ENCODE results near the gene ZC3H6.
"Not testable (repeated sequence)": the region's sequence is repeated elsewhere in the genome, so short reads cannot be mapped to it uniquely, and the experiment has no call there.

ZC3H6 gene

DNA sequence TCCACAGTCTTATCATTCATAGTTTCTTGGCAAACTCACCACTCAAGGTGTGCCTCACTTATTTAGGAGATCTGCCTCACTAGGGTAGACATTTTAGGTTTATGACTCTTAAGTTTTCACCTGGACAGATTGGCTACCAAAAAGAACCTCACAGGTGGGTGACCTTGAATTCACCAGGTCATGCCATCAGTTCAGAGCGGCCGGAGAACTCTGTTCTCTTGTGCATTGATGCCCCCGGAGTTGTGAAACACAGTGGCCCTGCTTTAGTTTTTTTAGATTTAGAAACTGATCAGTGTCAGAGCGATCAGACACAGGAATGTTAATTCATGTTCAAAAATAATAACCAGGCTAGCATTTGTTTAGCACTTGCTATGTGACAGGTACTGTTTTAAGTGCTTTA is 6.7 kb downstream of the ZC3H6 start:
- not testable (repeated sequence) for DNase-seq

DNA sequence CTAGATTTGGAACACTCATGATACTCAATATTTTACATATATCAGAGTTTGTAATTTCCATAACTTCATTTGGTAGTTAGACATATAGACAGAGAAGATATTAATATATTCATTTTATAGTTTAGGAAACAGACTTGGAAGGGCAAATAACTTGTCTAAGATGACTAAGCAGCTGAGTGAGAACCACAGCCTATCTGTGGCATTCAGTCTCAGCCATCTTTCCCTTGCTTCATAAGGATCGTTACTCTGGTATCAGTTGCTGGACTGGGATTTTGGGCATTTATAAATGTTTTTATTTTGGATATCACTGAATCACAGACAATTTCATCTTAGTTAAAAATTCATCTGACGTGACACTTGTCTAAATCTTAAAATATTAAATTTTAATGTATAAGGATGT is 8.1 kb downstream of the ZC3H6 start:
- DNase-seq, result not testable (repeated sequence)

DNA sequence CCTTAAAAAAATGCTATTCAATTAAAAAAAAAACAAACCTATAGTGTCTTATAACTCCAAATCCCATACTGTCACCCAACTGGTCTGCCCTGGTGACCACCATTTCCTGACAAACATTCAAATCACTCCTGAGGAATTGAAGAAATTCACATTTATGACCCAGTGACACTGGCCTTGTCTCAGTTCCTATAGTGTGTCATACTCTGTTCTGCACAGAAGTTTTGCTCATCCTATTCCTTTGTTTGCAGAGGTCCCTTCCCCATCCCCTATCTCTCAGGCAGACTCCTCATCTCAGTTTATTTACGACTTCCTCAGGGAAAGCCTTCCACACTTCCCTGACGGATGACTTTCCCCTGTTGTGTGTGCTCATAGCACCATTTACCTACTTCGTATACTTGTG is 14.7 kb downstream of the ZC3H6 start:
- no peak for DNase-seq

DNA sequence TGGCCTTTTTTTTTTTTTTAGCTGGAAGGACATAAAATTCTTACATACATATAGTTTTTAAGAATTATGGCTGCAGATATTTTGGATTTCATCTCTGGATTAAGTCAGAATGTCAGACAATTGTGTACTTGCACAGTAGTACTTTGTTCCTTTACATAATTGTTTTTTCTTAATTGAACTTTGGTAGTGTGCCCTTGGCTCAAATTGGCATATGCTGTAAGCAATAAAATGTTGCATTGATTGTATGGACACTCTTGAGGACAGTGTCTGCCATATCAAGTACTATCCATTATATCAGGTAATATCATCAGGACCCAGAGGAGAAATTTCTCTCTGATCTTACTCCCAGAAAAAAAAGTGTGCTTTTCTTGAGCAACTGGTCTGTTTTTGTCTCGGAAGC is 15.3 kb downstream of the ZC3H6 start:
- no peak for DNase-seq

DNA sequence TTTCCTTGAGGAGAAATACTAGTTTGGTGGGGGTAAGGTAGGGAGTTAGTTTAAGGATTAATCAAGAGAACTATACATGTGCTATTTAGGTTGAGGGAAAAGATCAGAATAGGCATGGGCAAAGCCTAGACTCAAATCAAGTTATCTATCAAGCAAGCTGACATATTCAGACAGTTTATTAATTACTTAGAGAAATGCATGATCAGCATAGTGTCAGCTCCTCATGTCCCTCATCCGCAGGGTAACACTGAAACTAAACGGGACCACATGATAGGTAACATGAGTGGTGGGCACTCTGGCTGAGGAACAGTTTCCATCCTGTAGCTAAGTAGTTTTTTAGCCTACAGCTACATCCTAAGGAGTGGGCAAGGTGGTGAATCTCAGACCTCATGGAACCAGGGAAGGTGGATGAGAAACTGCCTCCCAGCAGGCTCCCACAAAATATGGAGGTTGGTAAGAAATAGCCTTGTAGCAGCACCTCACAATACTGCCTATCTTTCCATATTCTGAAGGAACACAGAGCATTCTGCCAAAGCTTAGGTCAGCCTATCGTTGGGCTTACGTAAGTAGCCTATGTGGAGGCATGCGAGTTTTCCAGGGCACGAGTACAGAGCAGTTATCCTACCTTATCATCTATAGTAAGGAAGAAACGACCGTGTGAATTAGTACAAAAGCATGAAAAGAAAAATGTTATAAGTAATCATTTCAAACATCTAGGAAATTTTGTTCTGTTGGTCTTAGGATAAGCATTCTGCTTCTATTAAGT is 18.4 kb downstream of the ZC3H6 start:
- no peak for DNase-seq

DNA sequence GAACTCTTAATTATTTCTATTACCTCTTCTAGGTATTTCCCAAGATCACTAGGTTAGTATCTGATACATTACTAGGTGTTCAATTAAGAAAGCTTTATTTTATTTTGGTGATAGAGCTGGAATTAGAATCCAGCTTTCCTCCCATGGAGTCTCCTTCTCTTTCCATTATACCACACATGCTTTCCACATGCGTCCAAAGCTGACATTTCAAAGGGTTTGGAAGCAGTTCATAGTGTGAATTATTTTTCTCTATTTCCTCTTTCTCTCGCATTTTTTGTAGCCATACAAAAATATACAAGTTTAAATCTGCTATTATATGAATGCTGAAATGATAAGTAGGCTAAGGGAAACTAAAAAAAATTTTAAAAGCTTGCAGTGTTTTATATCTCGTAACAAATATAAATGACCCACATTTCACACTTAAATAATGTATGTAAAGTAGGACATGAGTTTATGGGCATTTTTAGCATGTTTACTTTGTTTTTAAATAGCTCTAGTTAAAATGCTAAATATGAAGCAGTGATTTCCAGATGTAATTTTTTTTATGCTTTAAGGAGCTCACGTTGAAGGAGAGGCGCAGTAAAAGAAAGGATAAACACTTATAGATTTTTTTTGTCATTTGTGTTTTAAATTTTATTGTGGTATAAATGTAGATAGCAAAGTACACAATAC is 20.1 kb downstream of the ZC3H6 start:
- DNase-seq, result no peak

DNA sequence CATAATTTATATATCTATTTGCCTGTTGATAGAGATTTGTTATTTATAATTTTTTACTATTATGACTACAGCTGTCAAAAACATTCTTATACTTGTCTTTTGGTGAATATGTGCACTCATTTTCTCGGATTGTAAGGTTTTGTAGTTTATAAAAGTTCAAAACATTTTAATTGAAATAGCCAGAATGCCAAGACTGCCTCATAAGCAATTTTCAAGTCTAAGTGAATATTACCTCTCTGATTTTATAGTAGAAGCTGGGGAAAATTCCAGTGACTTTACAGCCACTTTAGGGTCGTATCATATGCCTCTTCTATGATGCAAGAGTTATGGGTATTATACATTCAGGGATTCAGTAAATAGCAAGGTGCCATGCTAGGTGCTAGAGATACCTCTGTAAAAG is 21.0 kb downstream of the ZC3H6 start:
- no peak for DNase-seq

DNA sequence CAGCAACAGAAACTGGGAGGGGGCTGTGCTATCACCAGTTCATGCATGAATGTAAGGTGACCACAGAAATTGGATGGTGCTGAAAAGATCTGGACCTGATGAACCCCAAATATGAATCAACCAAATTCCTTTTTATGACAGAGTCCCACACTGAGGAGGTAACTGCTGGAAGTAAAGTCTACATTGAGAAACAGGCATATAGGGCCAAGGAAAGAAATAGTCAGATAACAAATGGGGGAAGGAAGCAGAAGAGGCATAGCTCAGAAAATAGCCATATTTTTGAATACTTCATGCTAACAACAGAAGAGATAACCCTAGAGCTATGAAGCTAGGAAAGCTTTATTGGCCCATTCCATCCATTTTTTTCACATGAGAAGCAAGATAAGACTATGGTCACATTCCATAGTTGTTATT is 25.8 kb downstream of the ZC3H6 start:
- DNase-seq, result no peak

DNA sequence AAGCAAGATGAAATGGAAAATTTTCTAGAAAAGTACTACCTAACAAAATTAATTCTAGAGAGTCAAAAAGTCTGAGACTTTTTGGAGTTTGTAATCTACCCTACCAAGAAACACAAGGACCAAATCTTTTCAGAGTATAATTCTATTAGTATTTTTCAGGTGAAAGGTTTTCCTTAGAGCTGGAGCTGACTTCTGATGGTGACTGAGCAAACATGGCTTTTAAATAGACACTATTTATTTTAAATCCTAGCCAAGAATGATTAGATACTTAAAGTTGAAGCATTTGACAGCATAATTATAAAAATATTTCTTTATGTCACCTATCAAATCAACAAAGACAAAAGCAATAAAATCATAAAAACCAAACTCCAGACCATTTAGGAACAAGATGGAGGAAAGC is 26.6 kb downstream of the ZC3H6 start:
- DNase-seq, result no peak

DNA sequence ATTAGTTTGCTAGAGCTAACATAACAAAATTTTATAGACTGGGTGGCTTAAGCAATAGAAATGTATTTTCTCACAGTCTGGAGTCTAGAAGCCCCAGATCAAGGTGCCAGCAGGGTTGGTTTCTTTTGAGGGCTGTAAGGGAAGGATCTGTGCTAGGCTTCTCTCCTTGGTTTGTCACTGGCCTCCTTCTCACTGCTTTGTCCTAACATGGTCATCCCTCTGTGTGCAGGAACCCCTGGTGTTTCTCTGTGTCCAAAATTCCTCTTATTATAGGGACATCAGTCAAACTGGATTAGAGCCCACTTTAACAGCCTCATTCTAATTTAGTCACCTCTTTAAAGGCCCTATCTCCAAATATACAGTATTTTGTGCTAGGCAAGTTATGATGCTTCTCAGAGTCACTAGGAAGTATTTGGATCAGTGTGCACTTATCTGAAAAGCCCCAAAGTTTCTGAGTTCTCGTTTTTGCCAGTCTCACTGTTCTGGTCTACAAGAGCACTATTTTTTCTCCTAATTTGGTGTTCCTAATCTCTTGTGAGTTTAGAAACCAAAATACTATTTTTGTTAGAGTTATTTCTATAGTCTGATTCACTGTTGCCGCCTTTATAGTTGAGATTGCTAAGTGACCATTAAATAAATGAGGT is 29.0 kb downstream of the ZC3H6 start:
- DNase-seq, result no peak

DNA sequence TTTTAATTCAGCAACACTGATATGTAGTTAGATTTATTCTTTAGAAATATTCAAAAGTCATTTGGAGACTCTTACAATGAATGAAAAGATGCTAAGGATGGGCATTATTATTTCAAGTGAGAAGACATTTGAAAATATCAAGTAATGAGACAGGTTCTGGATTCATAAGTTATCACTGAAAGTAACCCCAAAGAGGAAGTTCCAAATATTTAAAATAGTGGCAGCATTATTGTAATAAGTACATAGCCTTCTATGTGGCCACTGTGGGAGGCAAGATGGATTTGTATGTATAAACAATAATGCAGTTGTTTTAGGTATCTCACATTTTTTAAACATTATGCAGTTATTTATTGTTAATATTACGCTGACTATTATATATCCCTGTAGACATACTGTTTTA is 29.7 kb downstream of the ZC3H6 start:
- DNase-seq, result no peak

DNA sequence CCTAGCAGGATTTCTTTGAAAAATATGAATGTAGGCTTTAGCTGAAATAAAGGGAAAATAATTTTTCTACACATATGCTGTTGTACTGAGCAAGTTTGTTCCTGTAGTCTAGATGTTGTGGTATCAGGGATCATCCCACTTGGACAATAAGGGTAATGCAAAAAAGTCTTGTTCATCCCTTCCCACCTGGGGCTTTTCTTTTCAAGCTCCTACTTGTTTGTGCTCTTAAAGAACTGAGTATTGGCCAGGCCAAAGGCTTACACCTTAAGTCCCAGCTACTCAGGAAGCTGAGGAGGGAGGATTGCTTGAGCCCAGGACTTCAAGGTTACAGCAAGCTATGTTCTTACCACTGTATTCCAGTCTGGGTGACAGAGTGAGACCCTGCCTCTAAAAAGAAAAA is 35.5 kb downstream of the ZC3H6 start:
- DNase-seq, result no peak

DNA sequence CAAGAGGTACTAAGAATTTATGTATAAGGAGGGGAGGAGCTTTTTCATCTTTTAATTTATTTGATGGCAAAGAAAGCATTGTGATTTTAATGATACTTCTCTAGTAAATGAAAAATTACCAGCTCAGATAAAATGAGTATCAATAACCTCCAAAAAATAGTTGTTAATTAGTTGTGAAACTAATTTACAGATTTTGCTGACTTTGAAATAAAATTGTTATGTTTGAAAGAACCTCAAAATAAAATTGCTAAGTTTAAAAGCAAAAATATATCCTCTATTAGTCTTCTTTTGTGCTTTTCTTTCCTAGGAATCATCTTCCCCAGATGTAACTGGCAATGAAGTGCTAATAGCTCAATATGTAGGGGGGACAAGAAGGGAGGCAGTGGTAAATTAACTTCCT is 36.5 kb downstream of the ZC3H6 start:
- DNase-seq, result no peak

DNA sequence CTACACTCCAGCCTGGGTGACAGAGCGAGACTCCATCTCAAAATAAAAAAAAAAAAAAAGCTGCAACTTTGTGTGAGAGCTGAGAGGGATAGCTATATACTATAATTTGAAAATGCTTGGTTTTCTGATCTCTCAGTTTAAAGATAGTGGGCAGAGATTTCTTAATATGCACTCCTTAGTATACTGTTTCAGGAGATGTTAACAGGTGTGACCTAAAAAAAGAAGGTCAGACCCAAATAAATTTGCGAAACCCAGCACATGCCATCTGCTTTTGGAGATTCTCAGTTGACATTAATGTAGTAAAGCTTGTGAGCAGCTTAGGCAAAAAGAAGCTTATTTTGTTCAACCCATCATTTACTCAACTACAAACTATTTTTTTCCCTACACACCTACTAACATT is 37.4 kb downstream of the ZC3H6 start:
- no peak for DNase-seq

DNA sequence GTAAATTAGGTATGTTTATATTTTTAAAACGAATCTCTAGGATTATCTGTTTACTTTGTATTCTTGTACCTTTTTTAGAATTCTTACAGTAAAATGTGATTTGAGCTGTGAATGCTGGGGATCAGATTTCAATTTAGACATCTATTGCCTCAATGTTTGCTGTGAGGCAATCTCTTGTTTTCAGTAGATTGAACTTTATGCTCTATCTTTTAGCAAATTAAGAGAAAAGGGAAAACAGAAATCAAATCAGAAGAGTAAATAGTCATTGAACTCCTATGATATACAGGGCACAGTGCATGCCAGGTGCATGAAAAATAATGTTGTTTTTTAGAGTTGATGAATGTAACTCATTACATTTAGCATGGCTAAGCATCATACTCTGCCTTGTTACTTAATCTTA is 39.5 kb downstream of the ZC3H6 start:
- peak; percentile 19 to 59 for DNase-seq

DNA sequence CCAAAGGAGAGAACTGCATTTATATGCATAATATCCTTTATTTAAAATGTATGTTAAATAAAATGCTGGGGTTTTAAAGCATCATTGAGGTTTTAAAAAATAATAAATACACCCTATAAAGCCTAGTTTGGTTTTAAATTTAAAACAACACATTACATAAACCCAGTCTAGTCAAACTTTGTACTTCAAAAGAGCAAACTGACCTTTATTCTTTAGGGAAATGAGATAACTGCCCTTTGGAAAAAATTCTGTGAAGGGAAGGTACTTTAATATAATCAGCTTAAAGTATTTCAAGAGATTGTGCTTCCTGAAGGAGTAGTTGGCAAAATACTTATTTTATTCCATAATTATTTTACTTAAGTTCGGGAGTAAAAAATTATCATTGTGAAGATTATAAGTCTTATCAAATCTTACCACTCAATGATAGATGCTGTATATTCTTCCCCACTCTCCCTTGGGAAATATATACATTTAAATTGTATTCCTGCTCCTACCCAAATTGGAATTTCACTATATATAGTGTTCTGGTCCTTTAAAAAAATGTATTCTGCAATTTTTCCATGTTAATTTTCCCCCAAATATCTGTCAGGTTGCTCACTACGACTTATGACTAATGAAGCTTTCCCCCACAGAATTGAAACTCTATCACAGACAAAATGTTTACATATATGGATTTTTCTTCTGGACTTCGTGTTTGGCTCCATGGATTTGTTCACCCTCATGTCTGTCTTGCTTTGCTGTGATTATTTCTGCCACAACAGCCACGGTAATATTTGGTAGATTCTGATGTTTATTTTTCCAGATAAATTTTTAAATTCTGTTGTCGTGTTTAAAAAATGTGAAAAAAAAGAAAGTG is 42.1 kb downstream of the ZC3H6 start:
- DNase-seq, result no peak

DNA sequence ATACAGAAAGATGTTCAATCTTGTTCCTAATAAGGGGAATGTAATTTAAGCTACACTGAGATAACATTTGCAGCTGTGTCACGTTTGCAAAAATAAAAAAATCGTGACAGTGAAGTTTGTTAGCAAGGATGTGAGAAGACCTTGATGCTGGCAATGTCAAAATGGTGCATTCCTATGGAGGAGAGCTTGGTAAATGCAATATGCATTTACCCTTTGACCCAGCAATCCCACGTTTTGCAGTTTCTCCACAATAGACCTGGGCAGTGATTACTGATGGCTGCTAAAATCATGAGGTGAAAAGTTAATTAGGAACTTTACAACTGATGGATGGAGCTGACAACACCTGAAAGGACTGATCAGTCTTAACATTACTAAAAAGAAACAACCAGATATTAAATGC is 43.1 kb downstream of the ZC3H6 start:
- no peak for DNase-seq

DNA sequence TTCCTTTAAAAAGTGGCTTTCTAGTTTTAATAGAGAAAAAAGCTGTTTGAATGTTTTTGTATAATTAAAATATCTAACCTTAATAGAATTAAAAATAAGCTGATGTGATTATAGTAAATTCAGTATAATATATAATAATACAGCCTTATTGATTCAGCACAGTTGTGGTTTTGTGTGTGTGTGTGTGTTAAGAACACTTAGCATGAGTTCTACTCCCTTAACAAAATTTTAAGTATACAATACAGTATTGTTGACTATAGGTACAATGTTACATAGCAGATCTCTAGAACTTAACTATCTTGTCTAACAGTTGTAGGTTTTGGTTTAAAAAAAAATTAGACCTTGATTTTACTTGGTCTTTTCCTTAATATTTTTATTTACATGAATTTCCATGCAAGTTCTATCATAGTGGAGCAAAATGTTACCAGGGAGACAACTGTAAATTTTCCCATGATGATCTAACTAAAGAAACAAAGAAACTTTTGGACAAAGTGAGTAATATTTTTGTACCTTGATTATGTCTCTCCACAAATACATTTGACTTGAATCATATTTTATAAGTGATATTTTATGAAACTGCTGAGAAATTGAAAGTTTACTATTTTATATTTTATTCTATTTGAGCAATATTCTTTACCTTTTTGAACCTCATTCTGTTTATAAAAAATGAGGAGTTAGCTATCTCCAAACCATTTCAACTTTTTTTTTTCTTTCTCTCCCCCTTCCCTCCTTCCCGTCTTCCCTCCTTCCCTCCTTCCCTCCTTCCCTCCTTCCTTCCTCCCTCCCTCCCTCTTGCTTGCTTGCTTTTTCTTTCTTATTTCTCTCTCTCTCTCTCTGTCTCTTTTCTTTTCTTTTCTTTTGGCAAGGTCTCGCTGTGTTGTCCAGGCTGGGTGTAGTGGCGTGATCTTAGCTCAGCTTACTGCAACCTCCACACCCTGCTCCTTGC is 46.3 kb downstream of the ZC3H6 start:
- no peak for DNase-seq

DNA sequence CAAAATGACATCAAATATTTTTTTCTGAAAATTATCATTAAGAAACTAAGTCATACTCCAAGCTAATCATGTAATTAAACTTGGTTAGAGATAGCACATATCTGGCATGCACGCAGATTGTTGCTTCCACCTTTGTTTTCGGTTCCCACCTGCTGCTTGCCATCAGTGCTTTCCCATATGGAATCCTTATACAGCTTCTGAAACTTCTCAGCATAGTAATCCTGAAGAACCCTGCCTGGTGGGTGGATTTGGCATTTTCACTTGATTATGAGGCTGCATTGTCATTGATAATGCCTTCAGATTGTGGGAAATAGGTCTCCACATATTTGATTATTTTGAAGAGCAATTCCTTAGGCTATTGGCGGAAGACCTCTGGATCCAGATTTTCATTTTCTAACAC is 47.5 kb downstream of the ZC3H6 start:
- DNase-seq, result no peak

DNA sequence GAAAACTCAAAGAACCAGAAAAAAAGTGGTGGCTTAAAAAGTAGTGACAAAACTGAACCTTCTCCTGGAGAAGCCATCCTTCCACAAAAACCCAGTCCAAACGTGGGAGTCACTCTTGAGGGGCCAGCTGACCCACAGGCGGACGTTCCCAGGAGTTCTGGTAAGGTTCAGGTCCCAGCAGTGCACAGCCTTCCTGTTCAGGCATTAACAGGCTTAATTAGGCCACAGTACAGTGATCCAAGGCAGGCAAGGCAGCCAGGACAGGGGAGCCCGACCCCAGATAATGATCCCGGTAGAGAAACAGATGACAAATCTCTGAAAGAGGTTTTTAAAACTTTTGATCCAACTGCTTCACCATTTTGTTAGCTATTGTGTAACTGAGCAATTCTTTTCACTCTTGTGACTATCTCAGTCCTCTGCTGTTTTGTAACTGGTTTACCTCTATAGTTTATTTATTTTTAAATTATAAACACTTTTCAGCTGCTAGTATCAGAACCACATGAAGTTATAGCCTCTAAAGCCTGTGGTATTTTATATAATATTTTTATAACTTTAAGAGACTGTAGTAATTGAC is 56.8 kb downstream of the ZC3H6 start:
- no peak for DNase-seq

DNA sequence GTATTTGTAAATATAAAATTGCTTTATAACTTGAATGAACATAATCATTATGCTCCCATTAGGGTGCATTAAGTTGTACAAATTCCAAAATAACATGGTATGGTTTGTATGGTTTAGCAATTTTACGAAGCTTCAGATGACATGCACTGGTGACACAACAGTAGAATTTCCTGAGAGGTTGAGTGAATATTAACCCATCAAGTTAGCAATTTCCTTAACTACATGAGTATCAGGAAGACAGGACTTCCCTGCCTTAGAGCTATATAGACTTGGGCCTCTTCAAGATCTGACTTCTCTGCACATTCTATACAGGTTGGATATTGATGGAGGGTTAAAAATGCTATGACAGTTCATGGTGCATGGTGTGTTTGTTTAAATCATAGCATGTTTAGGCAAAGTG is 60.2 kb downstream of the ZC3H6 start:
- DNase-seq, result no peak

DNA sequence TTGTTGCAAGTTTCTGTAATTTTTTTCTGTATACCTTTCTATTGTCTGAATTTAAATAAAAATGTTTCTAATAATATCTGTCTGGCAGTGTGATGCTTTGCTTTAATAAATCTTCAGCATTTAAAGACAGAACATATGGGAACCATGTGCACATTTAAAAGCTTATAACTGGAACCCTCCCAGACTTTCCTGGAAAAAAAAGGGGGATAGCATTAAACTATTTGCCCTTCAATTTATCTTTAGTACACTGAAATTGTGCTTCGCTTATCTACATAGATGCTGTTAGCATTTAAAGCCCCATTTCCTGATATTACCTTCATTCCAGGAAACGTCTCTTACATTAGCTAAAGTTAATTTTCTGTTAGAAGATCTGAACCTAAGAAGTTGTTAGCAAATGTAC is 64.6 kb downstream of the ZC3H6 start:
- DNase-seq, result no peak
